Sigmoid colon (tissue), 4 donors: ENCODE data around the gene IFNA13.

Experiments
- EP300 ChIP-seq, 4 donors: sonication (generic); formaldehyde crosslinking; IDR thresholded peaks; one replicate each; pipeline ENCODE4 v1.6.1; 2017; ENCODE audit warnings: antibody characterized with exemption in 4 of 4
- TF ChIP-seq, protein P1 (sequence below), 4 experiments: fragments of 450-650 bp in 3 of 4; fragments of 200-600 bp in 1 of 4; IDR thresholded peaks; one replicate each; pipeline ENCODE4 v1.5.1; 2016 to 2019; ENCODE audit warnings: antibody characterized with exemption in 4 of 4, mild to moderate bottlenecking in 3 of 4, moderate library complexity in 2 of 4

GRCh38 chr9:21320465-21320864 lies 47.4 kb downstream of the IFNA13 start:
- TF ChIP-seq, protein P1, sequence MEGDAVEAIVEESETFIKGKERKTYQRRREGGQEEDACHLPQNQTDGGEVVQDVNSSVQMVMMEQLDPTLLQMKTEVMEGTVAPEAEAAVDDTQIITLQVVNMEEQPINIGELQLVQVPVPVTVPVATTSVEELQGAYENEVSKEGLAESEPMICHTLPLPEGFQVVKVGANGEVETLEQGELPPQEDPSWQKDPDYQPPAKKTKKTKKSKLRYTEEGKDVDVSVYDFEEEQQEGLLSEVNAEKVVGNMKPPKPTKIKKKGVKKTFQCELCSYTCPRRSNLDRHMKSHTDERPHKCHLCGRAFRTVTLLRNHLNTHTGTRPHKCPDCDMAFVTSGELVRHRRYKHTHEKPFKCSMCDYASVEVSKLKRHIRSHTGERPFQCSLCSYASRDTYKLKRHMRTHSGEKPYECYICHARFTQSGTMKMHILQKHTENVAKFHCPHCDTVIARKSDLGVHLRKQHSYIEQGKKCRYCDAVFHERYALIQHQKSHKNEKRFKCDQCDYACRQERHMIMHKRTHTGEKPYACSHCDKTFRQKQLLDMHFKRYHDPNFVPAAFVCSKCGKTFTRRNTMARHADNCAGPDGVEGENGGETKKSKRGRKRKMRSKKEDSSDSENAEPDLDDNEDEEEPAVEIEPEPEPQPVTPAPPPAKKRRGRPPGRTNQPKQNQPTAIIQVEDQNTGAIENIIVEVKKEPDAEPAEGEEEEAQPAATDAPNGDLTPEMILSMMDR (IDR thresholded peaks at IDR 0.05) = no peak
- no peak for TF ChIP-seq EP300 (IDR thresholded peaks at IDR 0.05)
